ENCODE measurements around the gene DNAH2.

Gene DNAH2

GRCh38 chr17:7732981-7733539, 15.5 kb downstream of the DNAH2 start:
- no peak for DNase-seq

- no peak for DNase-seq
These were observed 20.1 kb downstream of the DNAH2 start for GRCh38 chr17:7737601-7738000.

GRCh38 chr17:7739746-7740145, 22.2 kb downstream of the DNAH2 start:
- no peak for DNase-seq

- peak; percentile 56 for DNase-seq
These were observed 23.0 kb downstream of the DNAH2 start for GRCh38 chr17:7740481-7741001.

- DNase-seq = no peak
These were observed 25.2 kb downstream of the DNAH2 start for GRCh38 chr17:7742729-7743128.

GRCh38 chr17:7744416-7744815, 26.9 kb downstream of the DNAH2 start:
- DNase-seq = no peak

GRCh38 chr17:7745748-7746470, 28.4 kb downstream of the DNAH2 start:
- no peak for DNase-seq

GRCh38 chr17:7747635-7748071, 30.1 kb downstream of the DNAH2 start:
- no peak for DNase-seq

- DNase-seq = no peak
These were observed 30.7 kb downstream of the DNAH2 start for GRCh38 chr17:7748076-7748775.

- no peak for DNase-seq
These were observed 32.8 kb downstream of the DNAH2 start for GRCh38 chr17:7750321-7750821.

GRCh38 chr17:7754656-7755055, 37.1 kb downstream of the DNAH2 start:
- DNase-seq = no peak

GRCh38 chr17:7755095-7755890, 37.7 kb downstream of the DNAH2 start:
- no peak for DNase-seq

- DNase-seq = no peak
These were observed 39.4 kb downstream of the DNAH2 start for GRCh38 chr17:7756968-7757367.

GRCh38 chr17:7763919-7764318, 46.4 kb downstream of the DNAH2 start:
- DNase-seq = no peak

GRCh38 chr17:7767004-7767403, 49.5 kb downstream of the DNAH2 start:
- no peak for DNase-seq

- peak; percentile 79 for DNase-seq
These were observed 50.0 kb downstream of the DNAH2 start for GRCh38 chr17:7767405-7768021.

GRCh38 chr17:7769854-7770253, 52.3 kb downstream of the DNAH2 start:
- DNase-seq = no peak

- no peak for DNase-seq
These were observed 56.5 kb downstream of the DNAH2 start for GRCh38 chr17:7774055-7774521.

GRCh38 chr17:7775051-7775450, 57.5 kb downstream of the DNAH2 start:
- DNase-seq = no peak

GRCh38 chr17:7777017-7777416, 59.5 kb downstream of the DNAH2 start:
- no peak for DNase-seq

- DNase-seq = no peak
These were observed 63.2 kb downstream of the DNAH2 start for GRCh38 chr17:7780736-7781135.

- DNase-seq = no peak
These were observed 63.9 kb downstream of the DNAH2 start for GRCh38 chr17:7781429-7781828.

All from NCI-H1092 treated with DMSO at 0.1 percent for 48 hours (cell line).